ENCODE data around the gene PIAS1.

DNA sequence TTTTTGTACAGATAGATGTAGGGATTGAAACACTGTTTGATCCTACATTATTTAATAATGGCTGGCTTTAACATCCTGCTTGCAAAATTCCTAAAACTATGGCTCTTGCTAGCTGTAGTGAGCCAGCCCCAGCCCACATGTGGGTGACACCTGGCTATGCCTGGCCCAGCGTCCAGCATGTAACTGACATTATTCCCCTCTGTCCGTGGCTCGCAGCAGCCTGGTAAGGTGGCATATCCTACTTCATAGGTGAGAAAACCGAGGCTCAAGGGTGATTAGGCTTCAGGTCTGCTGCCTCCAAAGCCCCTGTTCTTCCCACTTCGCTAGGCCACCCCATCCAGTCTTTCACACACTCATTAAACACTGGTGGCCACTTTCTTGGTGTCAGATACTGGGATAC is 149.4 kb downstream of the PIAS1 start:
- TF ChIP-seq POLR2AphosphoS5 (IDR thresholded peaks at IDR 0.05; ENCODE audit: low read depth) (no peak), SPI1 (IDR thresholded peaks at IDR 0.05; ENCODE audit: borderline replicate concordance, low read depth) (no peak)
- TF ChIP-seq, protein P1, sequence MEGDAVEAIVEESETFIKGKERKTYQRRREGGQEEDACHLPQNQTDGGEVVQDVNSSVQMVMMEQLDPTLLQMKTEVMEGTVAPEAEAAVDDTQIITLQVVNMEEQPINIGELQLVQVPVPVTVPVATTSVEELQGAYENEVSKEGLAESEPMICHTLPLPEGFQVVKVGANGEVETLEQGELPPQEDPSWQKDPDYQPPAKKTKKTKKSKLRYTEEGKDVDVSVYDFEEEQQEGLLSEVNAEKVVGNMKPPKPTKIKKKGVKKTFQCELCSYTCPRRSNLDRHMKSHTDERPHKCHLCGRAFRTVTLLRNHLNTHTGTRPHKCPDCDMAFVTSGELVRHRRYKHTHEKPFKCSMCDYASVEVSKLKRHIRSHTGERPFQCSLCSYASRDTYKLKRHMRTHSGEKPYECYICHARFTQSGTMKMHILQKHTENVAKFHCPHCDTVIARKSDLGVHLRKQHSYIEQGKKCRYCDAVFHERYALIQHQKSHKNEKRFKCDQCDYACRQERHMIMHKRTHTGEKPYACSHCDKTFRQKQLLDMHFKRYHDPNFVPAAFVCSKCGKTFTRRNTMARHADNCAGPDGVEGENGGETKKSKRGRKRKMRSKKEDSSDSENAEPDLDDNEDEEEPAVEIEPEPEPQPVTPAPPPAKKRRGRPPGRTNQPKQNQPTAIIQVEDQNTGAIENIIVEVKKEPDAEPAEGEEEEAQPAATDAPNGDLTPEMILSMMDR (IDR thresholded peaks at IDR 0.05; ENCODE audit: insufficient read depth, low read length) = no peak
